Measurements from ENCODE around the gene CHI3L2. TPM values are rescaled to one million over a fixed set of nuclear protein-coding genes. Genes with fewer than 3 reads are reported as not detected.

Gene CHI3L2
- total and polyA plus RNA-seq, 2 of the 13 experiments (the other 11 are each of a cell fraction or from before 2014, with no cell fraction given), result 0.46 to 1.7 TPM

DNA sequence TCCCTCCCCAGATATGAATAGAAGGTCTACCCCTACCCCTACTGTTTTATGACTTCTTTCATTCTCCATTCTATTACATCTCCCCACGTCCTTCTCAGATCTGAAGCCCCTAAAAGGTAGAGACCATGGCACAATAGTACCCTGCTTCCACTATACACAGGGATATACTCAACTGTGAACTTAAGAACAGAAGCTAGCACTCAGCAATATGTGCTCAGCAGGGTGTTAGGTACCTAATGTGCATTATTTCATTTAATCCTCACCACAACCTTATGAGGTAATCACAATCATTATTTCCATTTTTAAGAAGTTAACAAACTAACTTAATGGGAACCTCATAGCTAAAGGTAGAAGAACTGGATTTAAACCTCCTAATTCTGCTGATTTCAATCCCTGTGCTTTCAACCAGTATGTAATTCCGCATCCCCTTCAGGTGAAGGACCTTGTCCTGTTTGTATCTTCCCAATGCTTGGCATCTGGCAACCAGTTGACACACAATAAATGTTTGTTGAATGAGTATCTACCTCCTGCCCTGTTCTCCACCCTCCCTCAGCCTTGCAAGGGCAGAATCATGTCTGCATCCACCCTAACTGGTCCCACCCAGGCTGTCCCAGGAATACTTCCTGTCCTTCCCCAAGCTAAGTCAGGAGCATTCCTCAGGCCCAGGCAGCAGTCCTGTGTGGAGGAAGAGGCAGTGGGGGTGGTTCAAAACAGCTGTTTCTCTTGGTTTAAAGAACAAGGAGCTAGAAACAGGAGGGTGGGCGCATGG is 33.6 kb upstream of the CHI3L2 start:
- Histone ChIP-seq H3K27ac (ENCODE audit: extremely low read length, insufficient read depth, low read length) (no peak overlapping the region), H3K9me3 (ENCODE audit: low read length) (no peaks in the 10 kb centered on the region), H3K79me2 (ENCODE audit: insufficient read depth, low read length) (no peaks in the 10 kb centered on the region), H3K27me3 (ENCODE audit: control insufficient read depth in 1 of 2, insufficient read depth in 2 of 2, low read length in 2 of 2) (no peaks in the 10 kb centered on the region), H3K4me3 (replicated peaks in 1 of 3; ENCODE audit: insufficient read depth in 1 of 3, low read depth in 2 of 3, low read length in 3 of 3) (no peak overlapping the region), H3K36me3 (replicated peaks in 1 of 2; ENCODE audit: control insufficient read depth in 1 of 2, insufficient read depth in 2 of 2, low read length in 2 of 2) (no peaks in the 10 kb centered on the region), H3K9ac (ENCODE audit: insufficient read depth, low read depth, low read length) (no peak overlapping the region), H4K20me1 (ENCODE audit: insufficient read depth, low read length) (no peaks in the 10 kb centered on the region), H3K4me2 (ENCODE audit: low read depth, low read length) (no peak overlapping the region), H2AFZ (ENCODE audit: low read length) (no peak overlapping the region), H3K4me1 (ENCODE audit: insufficient read depth, low read length) (peaks cover 86% of the 10 kb centered on the region)
- DNase-seq (ENCODE audit: low spot score) (no peak), FAIRE-seq (no peak), ATAC-seq (peak; percentile 22; the same call in 2 of the 3 replicates)
- BruUV-seq (replicated peaks), result no TSS peak
- intact Hi-C loops (cut with micrococcal nuclease; ENCODE audit: unreplicated experiment) (no loop called here), in situ Hi-C loops (cut with HindIII; ENCODE audit: extremely low pct_ligation_motif_present, low pct_unique_long_range_greater_than_20kb) (no loop called here)
- WGBS (ENCODE audit: low lambda C conversion rate), result 84% methylated on average over 3 of the region's 3 CpGs
- ChIA-PET CTCF (ENCODE audit: low intra/inter-chr PET ratio, low total read pairs) (no interaction called here), POLR2A (no interaction called here)
- TF ChIP-seq NKX3-1 (CRISPR knock-in tag; IDR thresholded peaks at IDR 0.05), result no peak
- TF ChIP-seq, protein P1, sequence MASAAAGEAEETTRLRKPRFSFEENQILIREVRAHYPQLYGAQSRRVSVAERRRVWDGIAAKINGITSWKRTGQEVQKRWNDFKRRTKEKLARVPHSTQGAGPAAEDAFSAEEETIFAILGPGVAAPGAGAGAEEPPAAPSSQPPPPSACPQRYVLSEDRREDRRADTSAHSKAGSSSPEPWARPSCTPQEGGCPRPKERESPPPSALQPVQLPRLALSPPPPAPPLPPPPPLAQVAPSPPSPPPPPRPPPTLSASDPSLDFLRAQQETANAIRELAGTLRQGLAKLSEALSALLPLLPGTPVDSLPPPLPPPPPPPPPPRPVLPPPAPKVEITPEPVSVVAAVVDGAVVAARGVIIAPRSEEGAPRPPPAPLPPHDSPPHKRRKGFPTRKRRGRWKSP (CRISPR knock-in tag; IDR thresholded peaks at IDR 0.05), result no peak
- TF ChIP-seq, protein P2, sequence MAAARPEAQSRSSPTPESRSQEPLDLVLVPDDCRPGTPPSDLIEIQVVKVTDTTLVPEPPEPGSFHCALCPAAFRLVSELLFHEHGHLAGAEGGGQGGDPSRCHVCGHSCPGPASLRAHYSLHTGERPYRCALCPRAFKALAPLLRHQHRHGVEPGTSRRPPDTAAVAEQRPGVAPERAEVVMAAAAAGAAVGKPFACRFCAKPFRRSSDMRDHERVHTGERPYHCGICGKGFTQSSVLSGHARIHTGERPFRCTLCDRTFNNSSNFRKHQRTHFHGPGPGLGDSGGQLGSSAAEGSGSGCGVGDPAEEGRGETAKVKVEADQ (CRISPR knock-in tag; IDR thresholded peaks at IDR 0.05; ENCODE audit: borderline replicate concordance), result no peak
- TF ChIP-seq KDM4B (CRISPR knock-in tag; IDR thresholded peaks at IDR 0.05), result no peak
- no peak for TF ChIP-seq EHMT2 (IDR thresholded peaks at IDR 0.05; ENCODE audit: borderline replicate concordance, low read depth, low read length)
- TF ChIP-seq RCOR2 (CRISPR knock-in tag; IDR thresholded peaks at IDR 0.05), result no peak
- TF ChIP-seq ZNF746 (CRISPR knock-in tag; IDR thresholded peaks at IDR 0.05), result no peak
- TF ChIP-seq, protein P3, sequence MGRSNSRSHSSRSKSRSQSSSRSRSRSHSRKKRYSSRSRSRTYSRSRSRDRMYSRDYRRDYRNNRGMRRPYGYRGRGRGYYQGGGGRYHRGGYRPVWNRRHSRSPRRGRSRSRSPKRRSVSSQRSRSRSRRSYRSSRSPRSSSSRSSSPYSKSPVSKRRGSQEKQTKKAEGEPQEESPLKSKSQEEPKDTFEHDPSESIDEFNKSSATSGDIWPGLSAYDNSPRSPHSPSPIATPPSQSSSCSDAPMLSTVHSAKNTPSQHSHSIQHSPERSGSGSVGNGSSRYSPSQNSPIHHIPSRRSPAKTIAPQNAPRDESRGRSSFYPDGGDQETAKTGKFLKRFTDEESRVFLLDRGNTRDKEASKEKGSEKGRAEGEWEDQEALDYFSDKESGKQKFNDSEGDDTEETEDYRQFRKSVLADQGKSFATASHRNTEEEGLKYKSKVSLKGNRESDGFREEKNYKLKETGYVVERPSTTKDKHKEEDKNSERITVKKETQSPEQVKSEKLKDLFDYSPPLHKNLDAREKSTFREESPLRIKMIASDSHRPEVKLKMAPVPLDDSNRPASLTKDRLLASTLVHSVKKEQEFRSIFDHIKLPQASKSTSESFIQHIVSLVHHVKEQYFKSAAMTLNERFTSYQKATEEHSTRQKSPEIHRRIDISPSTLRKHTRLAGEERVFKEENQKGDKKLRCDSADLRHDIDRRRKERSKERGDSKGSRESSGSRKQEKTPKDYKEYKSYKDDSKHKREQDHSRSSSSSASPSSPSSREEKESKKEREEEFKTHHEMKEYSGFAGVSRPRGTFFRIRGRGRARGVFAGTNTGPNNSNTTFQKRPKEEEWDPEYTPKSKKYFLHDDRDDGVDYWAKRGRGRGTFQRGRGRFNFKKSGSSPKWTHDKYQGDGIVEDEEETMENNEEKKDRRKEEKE (IDR thresholded peaks at IDR 0.05), result no peak

All from HepG2 (cell line).